ENCODE measurements around the gene SQSTM1.

SQSTM1 gene

DNA sequence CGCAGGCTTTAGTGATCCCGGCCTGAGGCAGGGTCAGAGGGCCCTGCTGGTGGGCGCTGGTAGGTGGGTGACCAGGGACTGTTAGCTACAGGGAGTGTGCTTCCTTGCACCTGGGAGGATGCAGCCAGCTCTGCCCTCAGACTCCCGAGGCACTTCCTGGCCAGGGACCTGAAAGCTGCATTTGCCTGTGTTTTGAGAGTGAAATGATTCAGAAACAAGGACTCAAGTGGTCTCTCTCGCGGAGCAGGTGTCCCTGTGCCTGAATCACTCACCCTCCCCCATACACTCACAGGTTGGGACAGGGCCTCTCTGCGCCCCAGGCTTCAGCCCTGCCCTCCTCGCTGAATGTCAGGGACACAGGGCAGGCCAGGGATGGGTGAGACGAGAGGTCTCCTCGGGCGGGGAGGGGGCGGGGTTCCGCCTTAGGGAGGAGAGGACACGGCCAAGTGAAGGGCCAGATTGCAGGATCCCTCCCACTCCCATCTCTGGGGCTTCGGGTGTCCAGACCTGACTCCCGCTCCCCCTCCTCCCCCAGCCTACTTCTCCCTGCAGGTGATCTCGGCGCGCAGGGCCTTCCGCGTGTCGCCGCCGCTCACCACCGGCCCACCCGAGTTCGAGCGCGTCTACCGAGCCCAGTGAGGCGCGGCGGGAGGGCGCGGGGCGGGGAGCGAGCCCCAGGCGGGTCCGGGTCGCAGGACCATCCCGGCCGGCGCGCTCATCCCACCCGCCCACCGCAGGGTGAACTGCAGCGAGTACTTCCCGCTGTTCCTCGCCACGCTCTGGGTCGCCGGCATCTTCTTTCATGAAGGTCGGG, 25.4 kb upstream of the SQSTM1 start:
- DNase-seq, result peak; percentile 59

DNA sequence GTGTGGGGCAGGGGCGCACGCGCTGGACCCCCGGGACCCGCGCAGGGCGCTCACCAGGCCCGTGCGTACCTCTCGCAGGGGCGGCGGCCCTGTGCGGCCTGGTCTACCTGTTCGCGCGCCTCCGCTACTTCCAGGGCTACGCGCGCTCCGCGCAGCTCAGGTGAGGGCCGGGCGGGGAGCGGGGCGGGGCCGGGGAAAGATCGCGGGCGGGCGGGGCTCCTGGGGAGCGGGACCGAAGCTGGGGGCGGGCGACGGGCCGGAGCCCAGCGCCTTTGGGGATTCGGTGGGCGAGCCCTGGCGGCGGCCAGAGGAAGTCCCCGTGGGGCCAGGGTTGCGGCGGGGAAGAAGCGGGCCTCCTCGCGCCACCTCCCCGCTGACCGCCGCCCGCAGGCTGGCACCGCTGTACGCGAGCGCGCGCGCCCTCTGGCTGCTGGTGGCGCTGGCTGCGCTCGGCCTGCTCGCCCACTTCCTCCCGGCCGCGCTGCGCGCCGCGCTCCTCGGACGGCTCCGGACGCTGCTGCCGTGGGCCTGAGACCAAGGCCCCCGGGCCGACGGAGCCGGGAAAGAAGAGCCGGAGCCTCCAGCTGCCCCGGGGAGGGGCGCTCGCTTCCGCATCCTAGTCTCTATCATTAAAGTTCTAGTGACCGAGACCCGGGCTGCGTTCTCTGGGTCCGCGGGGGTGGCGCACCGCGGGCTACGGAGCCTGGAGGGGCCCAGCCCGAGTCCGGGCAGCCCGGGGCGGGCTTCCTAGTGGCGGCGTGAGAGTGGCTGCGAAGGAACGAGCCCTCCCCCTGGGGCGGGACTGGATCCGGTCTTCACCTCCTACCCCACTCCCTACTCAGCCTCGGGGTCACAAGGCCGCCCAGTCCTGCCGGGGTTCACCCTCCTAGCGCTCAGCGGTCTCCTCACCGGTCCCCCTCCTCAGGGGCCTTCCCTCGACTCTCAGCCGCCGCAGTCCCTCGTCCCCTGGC, 24.6 kb upstream of the SQSTM1 start:
- DNase-seq, result peak; percentile 85

DNA sequence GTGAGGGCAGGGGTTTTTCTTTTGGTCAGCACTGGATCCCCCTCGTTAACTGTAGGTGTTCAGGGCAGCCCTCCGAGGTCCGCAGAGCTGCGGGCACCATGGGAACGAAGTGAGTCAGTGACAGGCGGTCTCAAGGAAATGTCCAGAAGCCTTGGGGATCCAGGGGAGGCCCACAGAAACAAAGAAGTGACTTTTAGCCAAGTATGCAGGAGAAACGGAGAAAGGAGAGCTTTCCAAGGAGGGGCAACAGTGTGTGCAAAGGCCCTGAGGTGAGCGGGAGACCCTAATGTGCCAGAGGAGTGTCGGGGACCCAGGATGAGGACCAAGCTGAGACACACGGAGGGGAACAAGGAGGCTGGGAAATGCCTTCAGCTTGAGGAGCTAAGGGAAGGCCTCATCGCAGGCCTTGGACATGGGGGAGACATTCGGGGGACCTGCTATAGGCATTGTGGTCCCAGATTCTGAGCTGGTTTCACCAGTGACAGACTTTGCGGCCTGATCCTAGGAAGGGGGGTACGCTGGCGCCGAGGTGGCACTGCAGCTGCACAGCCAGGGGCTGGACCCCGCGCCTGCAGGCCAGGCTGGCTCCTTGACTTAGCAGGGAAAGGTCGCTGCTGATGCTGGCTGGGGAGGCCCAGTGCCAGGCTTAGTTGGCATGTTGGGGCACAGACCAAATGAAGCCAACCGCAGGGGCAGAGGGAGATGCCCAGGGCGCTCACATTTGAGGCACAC, 23.7 kb upstream of the SQSTM1 start:
- DNase-seq, result no peak

DNA sequence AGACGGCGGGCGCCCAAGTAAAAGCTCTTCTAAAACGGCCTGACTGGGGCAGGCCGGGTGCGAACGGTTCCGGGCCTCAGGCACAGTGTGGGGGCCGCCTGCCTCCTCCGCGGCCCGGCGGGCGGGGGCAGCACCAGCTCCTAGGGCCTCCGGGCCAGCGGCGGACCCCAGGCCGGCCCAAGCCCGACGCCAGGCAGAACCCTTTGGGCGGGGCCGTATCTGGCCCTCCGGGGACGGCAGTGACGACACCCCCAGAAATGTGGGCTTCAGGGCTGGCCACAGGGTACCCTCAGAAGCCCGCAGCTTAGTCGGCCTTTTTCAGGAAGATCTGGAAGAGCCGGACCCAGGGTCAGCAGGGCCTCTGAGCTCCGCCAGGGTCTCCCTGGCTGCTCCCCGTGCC, 23.0 kb upstream of the SQSTM1 start:
- no peak for DNase-seq

DNA sequence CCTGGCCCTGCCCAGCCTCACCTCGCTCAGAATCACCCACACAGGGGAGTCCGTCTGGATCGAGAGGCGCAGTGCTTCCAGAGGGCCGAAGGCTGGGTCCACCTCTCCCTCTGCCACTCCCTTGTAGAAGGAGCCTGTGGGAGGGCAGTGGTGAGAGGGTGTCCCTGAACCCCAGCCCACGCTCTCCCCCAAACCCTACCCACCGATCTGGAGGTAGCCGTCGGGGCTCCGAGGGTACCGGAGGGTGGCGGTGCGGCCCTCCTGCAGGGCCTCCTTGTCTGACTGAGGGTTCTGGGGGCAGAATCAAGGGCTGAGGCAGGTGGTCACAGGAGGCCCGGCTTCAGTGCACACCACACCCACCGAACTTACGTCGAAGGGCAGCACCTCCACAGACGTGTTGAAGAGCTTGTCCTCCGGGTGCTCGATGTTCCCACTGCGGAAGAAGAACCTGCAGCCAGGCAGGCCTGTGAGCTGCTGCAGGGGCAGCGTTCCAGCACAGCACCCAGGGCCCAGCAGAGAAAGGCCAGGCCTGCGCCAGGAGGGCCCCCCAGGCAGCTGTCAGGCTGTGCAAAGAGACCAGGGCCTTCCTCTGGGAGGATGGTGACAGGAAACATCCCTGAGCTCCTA, 22.4 kb upstream of the SQSTM1 start:
- DNase-seq, result no peak

DNA sequence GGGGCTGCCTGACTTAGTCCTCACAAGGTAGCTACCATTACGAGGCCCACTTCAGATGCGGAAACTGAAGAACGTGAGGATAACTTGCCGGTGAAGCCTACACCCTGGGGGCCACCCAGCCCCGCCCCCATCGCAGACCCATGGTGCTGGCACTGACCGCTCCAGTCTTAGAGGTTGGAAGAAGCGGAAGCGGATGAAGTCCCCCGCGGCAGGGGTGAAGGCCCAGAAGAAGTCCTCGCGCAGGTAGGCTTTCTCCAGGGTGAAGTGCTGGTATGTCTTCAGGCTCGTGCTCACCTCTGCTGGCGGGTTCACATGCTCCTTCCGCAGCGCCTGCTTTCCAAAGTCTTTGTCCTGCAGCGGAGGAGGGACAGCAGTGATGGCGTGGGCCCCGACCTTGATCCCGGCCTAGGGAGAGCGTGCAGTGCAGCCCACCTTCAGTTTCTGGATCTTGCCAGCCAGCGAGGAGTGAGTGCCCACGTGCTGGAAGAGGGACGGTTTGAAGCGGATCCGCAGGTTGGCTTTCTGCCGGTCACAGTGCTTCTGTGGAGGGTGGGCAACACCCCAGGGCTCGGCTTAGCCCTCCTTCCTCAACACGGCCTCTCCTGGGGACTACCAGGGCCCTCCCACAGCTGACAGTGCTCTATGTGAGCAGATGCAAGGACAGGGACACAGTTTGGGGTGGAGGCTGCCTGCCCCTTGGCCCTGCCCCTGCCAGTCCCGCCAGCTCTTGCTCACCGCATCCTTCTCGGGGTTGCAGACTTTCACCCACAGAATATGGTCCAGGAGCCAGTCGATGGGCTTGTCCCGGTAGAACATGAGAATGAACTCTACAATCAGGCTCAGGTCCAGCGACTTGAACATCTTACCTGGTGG, 21.7 kb upstream of the SQSTM1 start:
- no peak for DNase-seq

DNA sequence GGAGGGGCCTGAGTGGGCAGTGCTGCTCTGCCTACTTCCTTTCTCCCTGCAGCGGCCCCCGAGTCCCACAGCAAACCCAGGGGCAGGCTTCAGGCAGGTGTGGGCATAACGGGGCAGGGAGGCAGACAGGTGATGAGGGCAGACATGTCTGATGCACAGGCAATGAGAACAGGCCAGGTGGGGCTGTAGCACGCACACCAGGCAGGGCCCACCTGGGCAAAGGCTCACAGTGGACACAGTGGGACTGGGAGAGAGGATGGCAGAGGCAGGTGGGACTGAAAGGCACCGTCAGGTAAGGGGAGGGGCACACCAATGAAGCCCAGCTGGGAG, 21.1 kb upstream of the SQSTM1 start:
- no peak for DNase-seq

DNA sequence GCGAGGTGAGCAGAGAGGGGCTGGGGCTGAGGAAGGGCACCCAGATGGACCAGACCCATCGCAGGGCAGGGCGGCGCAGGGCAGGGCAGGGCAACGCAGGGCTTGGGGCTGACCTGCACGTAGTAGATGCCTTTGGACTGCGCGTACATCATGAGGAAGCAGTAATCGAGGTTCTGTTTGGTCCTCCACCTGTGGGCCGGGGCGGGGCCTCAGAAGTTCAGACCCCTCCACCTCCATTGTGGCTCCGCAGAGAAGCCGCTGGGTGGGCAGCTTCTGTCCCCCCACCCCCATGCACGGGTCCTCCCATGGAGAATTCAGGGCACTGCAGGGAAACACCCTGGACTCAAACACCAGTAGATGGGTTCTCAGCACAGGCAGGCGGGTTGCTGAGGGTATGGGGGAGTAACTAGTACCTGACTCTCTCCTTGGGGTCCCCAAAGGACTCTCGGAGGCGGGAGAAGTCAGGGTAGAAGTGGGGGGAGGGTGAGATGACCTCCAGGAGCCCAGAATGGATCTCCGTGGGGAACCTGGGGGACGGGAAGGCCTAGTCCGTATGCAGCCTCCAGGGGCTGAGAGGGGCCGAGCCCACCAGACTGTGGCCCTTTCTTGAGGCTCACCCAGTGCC, 20.5 kb upstream of the SQSTM1 start:
- DNase-seq, result no peak

DNA sequence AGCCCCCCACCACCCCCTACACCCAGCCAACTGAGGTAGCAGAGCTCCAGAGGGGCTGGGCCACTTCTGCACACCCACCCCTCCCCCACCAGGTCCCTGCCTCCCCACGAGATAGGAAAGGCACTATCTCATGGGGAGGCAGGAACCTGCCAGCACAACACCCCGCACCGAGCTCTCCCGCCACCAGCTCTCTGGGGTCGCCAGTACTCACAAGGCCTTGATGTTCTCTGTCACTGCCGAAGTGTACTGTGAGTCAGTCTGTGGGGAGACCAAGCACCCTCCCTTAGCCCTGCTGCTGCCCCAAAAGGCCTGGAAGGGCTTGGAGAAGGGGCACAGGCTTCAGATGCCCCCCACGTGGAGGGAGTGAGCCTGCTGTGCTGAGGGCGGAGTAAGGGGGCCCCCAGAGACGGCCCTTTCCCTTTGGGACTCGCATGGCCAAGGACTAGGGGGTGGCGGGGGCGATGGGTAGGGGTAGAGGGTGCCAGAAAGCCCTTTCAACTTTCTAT, 20.0 kb upstream of the SQSTM1 start:
- DNase-seq, result no peak

DNA sequence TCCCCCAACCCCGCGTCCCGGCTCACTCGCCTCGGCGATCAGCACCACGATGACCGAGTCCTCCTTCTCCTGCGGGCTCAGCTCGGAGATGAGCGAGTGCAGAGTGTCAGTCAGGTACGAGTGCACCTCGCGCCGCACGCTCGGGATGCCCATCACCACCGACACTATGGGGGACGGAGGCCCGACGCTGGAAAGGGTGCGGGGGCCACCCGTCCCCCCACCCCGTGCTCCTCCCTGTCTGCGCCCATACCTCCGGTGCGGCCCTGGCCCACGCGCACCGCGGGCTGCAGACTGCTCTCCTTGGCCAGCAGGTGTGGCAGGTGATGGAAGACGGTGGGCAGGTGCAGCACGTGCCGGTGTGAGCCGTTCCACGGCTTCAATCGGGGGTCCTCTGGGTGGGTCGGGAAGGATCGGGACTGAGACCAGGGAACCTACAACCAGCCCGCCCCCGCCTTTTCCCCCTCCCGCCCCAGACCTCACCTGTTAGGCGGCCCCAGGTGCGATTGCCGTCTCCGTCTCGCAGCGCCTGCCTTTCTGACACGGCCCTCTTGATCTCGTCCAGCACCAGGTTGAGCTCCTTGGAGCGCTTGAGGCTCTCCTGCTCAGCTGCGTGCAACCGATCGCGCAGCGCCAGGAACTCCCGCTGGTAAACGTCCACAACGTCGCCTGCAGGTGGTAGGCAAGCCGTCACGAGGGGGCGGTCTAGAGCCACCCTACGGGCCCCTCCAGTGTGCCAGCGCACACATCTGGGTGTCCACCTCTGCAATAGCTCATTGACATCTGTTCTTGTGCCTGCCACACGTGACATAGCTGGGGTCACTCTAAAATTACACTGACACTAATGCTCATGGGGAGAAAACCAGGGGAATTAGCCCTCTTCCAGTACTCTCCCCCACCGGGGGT, 19.1 kb upstream of the SQSTM1 start:
- peak; percentile 92 for DNase-seq

DNA sequence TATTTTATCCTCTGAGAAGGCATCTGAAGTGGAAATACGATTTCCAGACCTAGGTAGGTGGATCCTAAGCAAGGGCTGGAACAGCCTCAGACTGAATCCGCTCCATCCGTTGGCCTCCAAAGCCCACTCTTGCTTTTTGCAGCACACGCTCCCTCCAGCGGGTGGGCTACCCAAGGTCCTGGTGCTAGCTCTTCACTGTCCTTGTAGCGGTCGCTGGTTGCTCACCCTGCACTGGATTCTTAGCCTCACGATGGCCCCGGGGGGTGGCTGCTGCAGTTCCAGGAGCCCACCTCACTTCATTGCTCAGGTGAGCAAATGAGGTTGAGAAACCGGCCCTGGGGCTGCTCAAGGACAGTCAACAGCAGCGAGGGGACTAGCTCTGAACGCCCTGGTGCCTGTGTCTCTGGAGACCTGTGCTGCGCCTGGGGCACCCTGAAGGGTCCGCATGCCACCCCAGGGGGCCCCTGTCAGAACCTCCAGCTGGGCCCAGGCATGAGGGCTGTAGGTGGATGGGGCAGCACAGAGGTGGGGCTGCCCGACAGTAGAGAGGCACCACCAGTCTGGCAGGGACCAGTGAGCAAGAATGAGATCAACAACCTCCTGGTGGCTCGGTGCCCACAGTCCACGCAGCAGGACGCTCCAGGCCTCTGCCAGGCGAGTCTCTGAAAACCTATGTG, 18.4 kb upstream of the SQSTM1 start:
- DNase-seq, result no peak

DNA sequence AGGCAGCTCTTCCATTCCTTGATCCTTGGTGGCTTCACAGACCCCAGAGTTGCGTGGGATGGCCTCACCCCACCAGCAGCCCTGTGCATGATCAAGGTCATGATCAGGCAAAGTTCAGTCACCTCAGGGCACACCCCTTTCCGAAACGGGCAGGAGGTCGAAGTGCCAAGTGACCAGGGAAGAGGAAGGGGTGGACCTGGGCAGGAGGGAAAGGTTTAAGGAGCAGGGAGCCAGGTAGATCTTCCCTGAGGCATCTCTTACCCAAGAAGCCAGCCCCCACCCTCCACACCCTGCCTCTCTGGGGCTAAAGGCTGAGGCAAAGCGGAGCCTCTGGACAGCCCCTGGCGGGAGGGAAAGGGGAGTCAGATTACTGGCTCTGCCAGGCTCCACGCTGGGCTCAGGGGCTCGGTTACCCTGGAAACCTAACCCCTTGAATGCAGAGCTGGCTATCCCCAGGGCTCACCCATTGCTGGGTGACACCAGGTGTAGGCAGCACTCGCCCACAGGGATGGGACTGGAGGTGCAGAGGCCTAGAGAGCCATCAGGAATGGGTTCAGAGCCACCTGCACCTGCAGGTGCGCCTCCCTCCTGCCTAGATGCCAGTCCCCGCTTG, 17.6 kb upstream of the SQSTM1 start:
- DNase-seq, result peak; percentile 61

DNA sequence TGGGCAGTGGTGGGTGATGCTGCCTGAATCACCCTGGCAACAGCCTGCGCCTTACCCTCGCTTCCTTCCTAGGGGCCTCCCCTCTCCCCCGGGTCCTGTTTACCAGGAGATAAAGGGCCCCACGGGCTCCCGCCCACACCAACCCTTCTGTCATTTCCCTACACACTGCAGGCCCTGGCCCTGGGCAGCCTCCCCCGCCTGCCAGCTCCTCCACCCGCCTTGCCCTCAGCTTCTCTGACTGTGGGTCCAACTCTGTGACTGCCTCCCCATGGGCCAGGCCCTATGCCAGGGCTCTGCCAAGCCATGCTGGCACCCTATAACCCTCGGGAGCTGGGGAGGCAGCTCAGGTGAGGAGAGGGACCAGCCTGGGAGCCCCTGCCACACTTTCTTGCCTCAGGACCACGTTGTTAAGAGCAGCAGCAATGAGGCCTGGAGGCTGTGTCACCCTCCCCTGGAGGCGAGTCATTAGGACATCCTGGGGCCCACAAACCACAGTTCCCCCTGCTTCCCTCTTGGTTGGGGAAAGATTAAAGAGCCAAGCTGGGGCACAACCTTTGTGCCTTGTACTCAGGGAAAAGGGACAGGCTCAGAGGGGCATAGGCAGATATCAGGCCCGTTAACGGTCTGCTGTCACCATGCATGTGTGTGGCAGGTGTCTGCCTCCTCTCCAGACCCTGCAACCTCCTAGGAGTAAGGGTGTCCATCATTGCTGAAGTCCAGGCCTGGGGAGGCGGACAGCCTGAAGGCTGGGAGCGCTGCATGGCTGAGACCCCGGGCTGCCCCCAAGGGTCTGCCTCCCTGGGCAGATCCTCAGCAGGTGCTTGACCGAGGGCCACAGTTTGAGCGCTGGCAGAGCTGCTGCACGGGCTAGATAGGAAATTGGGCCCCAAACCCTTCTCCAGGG, 16.8 kb upstream of the SQSTM1 start:
- peak; percentile 79 for DNase-seq

DNA sequence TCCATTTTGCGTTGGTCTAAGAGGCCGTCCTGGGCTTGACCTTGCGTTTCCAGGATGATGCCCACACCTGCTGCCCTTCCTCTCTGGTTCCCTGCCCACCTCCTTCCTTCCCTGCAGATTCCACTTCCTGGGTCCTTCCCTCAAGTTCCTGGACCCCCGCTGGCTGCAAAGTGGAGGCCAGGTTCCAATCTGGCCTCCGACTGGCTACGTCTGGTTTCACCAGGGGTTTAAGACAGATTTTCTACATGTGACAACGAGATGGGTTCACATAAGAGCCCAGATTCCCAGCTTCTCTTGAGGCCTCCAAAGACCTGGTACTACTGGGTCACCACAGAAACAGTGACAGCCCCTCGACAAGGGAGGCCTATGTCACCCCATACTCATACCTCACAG, 16.2 kb upstream of the SQSTM1 start:
- no peak for DNase-seq

DNA sequence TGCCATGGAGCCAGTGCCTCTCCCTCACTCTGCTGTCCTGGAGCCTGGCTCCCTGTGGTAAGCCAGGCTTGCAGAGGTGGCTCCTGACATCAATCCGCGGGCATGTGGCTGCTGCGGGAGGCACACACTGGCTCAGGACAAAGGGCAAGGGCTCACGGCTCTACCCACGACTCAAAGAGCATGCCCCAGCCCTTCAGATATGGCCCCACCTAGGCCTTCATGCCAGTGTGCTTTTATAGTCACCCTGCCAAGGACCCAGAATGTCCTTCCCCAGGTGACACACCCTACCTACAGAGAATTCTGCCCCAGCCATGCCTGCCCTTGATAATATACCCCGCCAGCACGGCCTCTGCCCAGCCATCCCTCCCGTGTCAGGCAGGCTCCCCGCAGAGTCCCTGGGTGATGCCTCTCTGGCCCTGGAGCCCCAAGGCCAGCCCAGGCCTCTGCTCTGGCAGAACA, 15.6 kb upstream of the SQSTM1 start:
- DNase-seq, result peak; percentile 61

DNA sequence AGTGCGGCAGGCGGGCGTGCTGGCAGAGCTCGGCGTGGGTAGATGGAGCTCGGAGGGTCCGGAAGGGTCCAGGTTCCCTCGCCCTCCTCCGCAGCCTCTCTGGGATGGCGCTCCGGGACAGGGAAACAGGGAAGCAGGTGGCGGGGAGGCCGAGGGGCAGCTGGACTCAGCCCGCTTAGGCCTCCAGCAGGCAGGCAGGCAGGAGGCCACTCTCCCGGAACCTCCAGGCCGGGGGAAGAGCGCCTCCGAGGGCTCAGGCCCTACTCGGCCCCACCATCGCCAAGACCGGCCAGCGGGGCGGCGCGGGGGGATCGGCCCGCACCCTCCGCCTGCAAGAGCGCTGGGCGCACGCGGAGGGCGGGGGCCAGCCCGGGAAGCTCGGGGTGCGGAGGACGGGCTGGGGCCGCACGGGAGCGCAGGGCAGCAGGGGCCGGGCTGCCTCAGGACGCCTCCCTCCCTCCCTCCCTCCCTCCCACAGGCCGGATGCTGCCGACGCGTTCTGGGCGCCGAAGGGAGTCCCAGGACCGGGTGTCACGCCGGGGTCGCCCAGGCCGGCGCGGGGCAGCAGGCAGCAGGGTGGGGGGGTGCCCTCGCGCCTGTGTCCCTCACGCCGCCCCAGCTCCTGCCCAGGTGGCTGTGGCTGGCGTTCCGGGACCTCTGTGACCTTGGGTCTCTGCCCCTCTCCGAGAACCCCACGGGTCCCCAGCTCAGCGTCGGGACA, 15.0 kb upstream of the SQSTM1 start:
- peak; percentile 67 for DNase-seq
